Thyroid gland (tissue), 4 donors: ENCODE data around the gene HDAC9. TPM values are rescaled to one million over a fixed set of nuclear protein-coding genes. Genes with fewer than 3 reads are reported as not detected.

Source experiments
- DNase-seq, 2 donors: peaks; one replicate each; pipeline ENCODE4 v3.0.0-alpha.2; 2019
- H3K27ac ChIP-seq, 3 donors: fragments of 200-600 bp; sonication (generic); 1 replicate in 2 of 3; 2 replicates in 1 of 3; pipeline ENCODE4 v1.5.1; 2016 to 2019; ENCODE audit warnings: mild to moderate bottlenecking in 1 of 3, moderate library complexity in 1 of 3
- H3K27me3 ChIP-seq: fragments of 200-600 bp; sonication (generic); one replicate; pipeline ENCODE4 v1.5.1; 2019
- H3K36me3 ChIP-seq, 2 donors: fragments of 200-600 bp; sonication (generic); one replicate each; pipeline ENCODE4 v1.5.1; 2016 to 2019
- H3K4me1 ChIP-seq, 2 donors: fragments of 200-600 bp; sonication (generic); one replicate each; pipeline ENCODE4 v1.5.1; 2017 to 2019
- H3K4me3 ChIP-seq, 3 donors: fragments of 200-600 bp; sonication (generic); replicated peaks in 1 of 3; 1 replicate in 2 of 3; 2 replicates in 1 of 3; pipeline ENCODE4 v1.5.1; 2016; ENCODE audit warnings: mild to moderate bottlenecking in 1 of 3
- H3K9me3 ChIP-seq: fragments of 200-600 bp; sonication (generic); one replicate; pipeline ENCODE4 v1.5.1; 2017
- CTCF ChIP-seq, 6 experiments: fragments of 200-600 bp in 3 of 6; fragments of 450-650 bp in 3 of 6; sonication (generic) in 3 of 6; IDR thresholded peaks; one replicate each; pipeline ENCODE4 v1.5.1; 2016 to 2019; ENCODE audit warnings: antibody characterized with exemption in 6 of 6, mild to moderate bottlenecking in 2 of 6, inconsistent platforms in 1 of 6, moderate library complexity in 1 of 6
- POLR2A ChIP-seq, 2 donors: fragments of 450-650 bp; IDR thresholded peaks; one replicate each; pipeline ENCODE4 v1.6.1; 2017; ENCODE audit warnings: antibody characterized with exemption in 2 of 2, mild to moderate bottlenecking in 2 of 2, moderate library complexity in 1 of 2
- WGBS, 2 donors: methylation state at CpG; one replicate each; pipeline ENCODE4 v1.1.5; 2017; 5-methylcytosine and 5-hydroxymethylcytosine counted together
- intact Hi-C: fragments of 100-400 bp; cut with DNase I; formaldehyde crosslinking; loops from one replicate; pipeline ENCODE4 v1.15.1; 2023
- total RNA-seq, 4 donors: library from RNA; depleted of rRNA; stranded (reverse); fragments of >200 nt; gene quantifications; one replicate each; pipeline ENCODE4 v1.2.3, GENCODE V29; 2016

The HDAC9 gene
- total RNA-seq, 4 donors from 2014 or later, result 5.4 to 28.2 (median 7.2) TPM

- intact Hi-C loops, result no loop called here
- Histone ChIP-seq H3K27ac (peak overlapping the region in 2 of 3 donors; percentile 23 to 24), H3K36me3 (no peaks in the 10 kb centered on the region), H3K4me1 (peaks cover 15 to 16% of the 10 kb centered on the region in 2 donors), H3K4me3 (no peak overlapping the region), H3K9me3 (no peaks in the 10 kb centered on the region), H3K27me3 (no peaks in the 10 kb centered on the region)
- WGBS, 2 donors, result 44 to 52% methylated on average over 5 of the region's 5 CpGs
- TF ChIP-seq CTCF (IDR thresholded peaks at IDR 0.05), result no peak
- no peak for TF ChIP-seq POLR2A (IDR thresholded peaks at IDR 0.05)
- peak; percentile 65 to 73 for DNase-seq
Observed at GRCh38 chr7:18458830-18459229, 36.7 kb upstream of the HDAC9 start.

- Histone ChIP-seq H3K4me3 (no peak overlapping the region), H3K27ac (peak overlapping the region in 1 of 3 donors; percentile 23), H3K9me3 (no peaks in the 10 kb centered on the region), H3K36me3 (no peaks in the 10 kb centered on the region), H3K27me3 (no peaks in the 10 kb centered on the region), H3K4me1 (peaks cover 15 to 16% of the 10 kb centered on the region in 2 donors)
- intact Hi-C loops, result no loop called here
- 74 to 75% methylated on average over 5 of the region's 5 CpGs for WGBS, 2 donors
- TF ChIP-seq POLR2A (IDR thresholded peaks at IDR 0.05) (no peak), CTCF (IDR thresholded peaks at IDR 0.05) (no peak)
- DNase-seq, result no peak
Observed at GRCh38 chr7:18459484-18460245, 35.9 kb upstream of the HDAC9 start.

- DNase-seq, result no peak
- H3K4me3 ChIP-seq, result no peak overlapping the region
- H3K4me1 ChIP-seq, result peaks cover 15 to 16% of the 10 kb centered on the region in 2 donors
- WGBS, 2 donors, result 86 to 89% methylated on average over 3 of the region's 3 CpGs
- no peaks in the 10 kb centered on the region for H3K9me3 ChIP-seq
- no peak overlapping the region for H3K27ac ChIP-seq
- TF ChIP-seq POLR2A (IDR thresholded peaks at IDR 0.05) (no peak), CTCF (IDR thresholded peaks at IDR 0.05) (no peak)
- intact Hi-C loops, result no loop called here
- H3K36me3 ChIP-seq, result no peaks in the 10 kb centered on the region
- no peaks in the 10 kb centered on the region for H3K27me3 ChIP-seq
Observed at GRCh38 chr7:18461785-18462467, 33.6 kb upstream of the HDAC9 start.

- H3K36me3 ChIP-seq, result no peaks in the 10 kb centered on the region
- intact Hi-C loops, result no loop called here
- 96 to 97% methylated on average over 1 of the region's 1 CpG for WGBS, 2 donors
- no peak overlapping the region for H3K27ac ChIP-seq
- no peak overlapping the region for H3K4me3 ChIP-seq
- H3K4me1 ChIP-seq, result peaks cover 0 to under 1% of the 10 kb centered on the region in 2 donors
- no peaks in the 10 kb centered on the region for H3K27me3 ChIP-seq
- DNase-seq, result no peak
- H3K9me3 ChIP-seq, result no peaks in the 10 kb centered on the region
- TF ChIP-seq POLR2A (IDR thresholded peaks at IDR 0.05) (no peak), CTCF (IDR thresholded peaks at IDR 0.05) (no peak)
Observed at GRCh38 chr7:18464830-18465229, 30.7 kb upstream of the HDAC9 start.

GRCh38 chr7:18467011-18467410, 28.5 kb upstream of the HDAC9 start:
- Histone ChIP-seq H3K36me3 (no peaks in the 10 kb centered on the region), H3K27ac (no peak overlapping the region), H3K4me1 (no peaks in the 10 kb centered on the region), H3K9me3 (no peaks in the 10 kb centered on the region), H3K27me3 (no peaks in the 10 kb centered on the region), H3K4me3 (no peak overlapping the region)
- TF ChIP-seq CTCF (IDR thresholded peaks at IDR 0.05), result no peak
- TF ChIP-seq POLR2A (IDR thresholded peaks at IDR 0.05), result no peak
- 88 to 89% methylated on average over 1 of the region's 1 CpG for WGBS, 2 donors
- DNase-seq, result no peak
- intact Hi-C loops, result no loop called here
